GM19468 (cell line): Measurements from ENCODE around the gene SCUBE2.

Source experiments
- ATAC-seq: cut with Tn5 transposase; IDR thresholded peaks from one replicate; pipeline ENCODE4 v1.9.1; 2021; ENCODE audit warnings: mild to moderate bottlenecking, moderate library complexity, moderate number of reproducible peaks; ENCODE audit not compliant: unreplicated experiment; ENCODE audit errors: extremely low read depth

Gene SCUBE2

GRCh38 chr11:9049959-9050358 is 41.4 kb downstream of the SCUBE2 start:
- no peak for ATAC-seq

GRCh38 chr11:9047964-9048523 is 43.4 kb downstream of the SCUBE2 start:
- no peak for ATAC-seq

GRCh38 chr11:9046481-9046880 is 44.9 kb downstream of the SCUBE2 start:
- no peak for ATAC-seq

- ATAC-seq: no peak
These were observed 48.9 kb downstream of the SCUBE2 start for GRCh38 chr11:9042488-9042887.

GRCh38 chr11:9041747-9042146 is 49.7 kb downstream of the SCUBE2 start:
- ATAC-seq: no peak

- ATAC-seq: no peak
These were observed 51.0 kb downstream of the SCUBE2 start for GRCh38 chr11:9040410-9040809.

GRCh38 chr11:9039863-9040262 is 51.5 kb downstream of the SCUBE2 start:
- no peak for ATAC-seq

- no peak for ATAC-seq
These were observed 52.2 kb downstream of the SCUBE2 start for GRCh38 chr11:9039198-9039597.

GRCh38 chr11:9038541-9038940 is 52.9 kb downstream of the SCUBE2 start:
- ATAC-seq: no peak

- ATAC-seq: no peak
These were observed 53.4 kb downstream of the SCUBE2 start for GRCh38 chr11:9037963-9038362.

- ATAC-seq: no peak
These were observed 54.2 kb downstream of the SCUBE2 start for GRCh38 chr11:9037046-9037780.

GRCh38 chr11:9030601-9031000 is 60.8 kb downstream of the SCUBE2 start:
- ATAC-seq: no peak

GRCh38 chr11:9029422-9029821 is 62.0 kb downstream of the SCUBE2 start:
- no peak for ATAC-seq

- no peak for ATAC-seq
These were observed 62.8 kb downstream of the SCUBE2 start for GRCh38 chr11:9028581-9028980.

- no peak for ATAC-seq
These were observed 66.1 kb downstream of the SCUBE2 start for GRCh38 chr11:9025101-9025850.

GRCh38 chr11:9022961-9023680 is 68.3 kb downstream of the SCUBE2 start:
- ATAC-seq: no peak

GRCh38 chr11:9020916-9021315 is 70.5 kb downstream of the SCUBE2 start:
- no peak for ATAC-seq

- ATAC-seq: no peak
These were observed 71.5 kb downstream of the SCUBE2 start for GRCh38 chr11:9019861-9020260.

- ATAC-seq: no peak
These were observed 73.6 kb downstream of the SCUBE2 start for GRCh38 chr11:9017773-9018172.

- ATAC-seq: no peak
These were observed 74.3 kb downstream of the SCUBE2 start for GRCh38 chr11:9016916-9017642.
